NCI-H146 treated with DMSO at 0.1 percent for 48 hours (cell line): ENCODE measurements around the gene GPSM1.
A peak's percentile ranks its signal among the peaks of the same experiment; 100 is the strongest.

ENCODE experiments used
- DNase-seq: peaks from one replicate; lab custom pipeline; 2025; ENCODE audit not compliant: unreplicated experiment; lab: John Stamatoyannopoulos, UW

Gene GPSM1

GRCh38 chr9:136290508-136291000, 36.8 kb upstream of the GPSM1 start:
- no peak for DNase-seq

- no peak for DNase-seq
These were observed 35.9 kb upstream of the GPSM1 start for GRCh38 chr9:136291306-136292025.

GRCh38 chr9:136292026-136292538, 35.3 kb upstream of the GPSM1 start:
- DNase-seq = no peak

GRCh38 chr9:136292591-136293448, 34.5 kb upstream of the GPSM1 start:
- DNase-seq = no peak

DNA sequence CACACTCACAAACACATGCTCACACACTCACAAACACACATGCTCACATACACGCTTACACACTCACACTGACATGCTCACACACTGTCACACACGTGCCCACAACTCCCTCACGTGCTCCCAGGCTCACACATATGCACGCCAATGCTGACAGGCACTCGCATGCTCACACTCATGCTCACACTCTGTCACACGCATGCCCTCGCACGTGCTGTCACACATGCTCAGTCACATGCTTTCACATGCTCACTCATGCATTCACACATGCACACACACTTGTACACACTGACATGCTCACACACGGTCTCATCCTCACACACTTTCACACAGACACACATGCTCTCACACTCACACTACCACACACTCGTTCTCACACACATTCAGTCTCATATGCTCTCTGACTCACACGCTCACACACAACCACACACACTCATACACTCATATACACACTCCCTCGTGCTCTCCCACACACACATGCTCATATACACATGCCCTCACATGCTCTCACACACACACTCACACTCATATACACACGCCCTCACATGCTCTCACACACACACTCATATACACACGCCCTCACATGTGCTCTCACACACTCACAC, 33.8 kb upstream of the GPSM1 start:
- DNase-seq = no peak

DNA sequence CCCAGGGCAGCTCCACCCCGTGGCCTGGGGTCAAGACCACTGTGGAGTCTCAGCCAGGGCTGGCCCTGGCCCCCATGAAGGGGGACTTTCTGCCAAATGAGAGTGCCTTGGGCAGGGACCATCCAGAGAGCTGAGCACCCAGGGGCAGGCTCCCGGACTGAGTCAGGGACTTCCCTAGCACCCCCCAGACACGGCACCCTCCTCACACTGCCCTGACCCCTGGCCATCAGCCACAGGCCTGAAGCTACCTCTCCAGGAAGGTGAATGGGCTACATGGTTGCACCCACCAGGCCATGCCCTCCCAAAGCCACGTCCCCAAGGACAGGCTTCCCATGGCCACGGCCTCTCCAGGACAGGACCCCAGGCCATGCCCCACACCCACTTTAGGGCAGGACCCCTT, 32.9 kb upstream of the GPSM1 start:
- DNase-seq = no peak

DNA sequence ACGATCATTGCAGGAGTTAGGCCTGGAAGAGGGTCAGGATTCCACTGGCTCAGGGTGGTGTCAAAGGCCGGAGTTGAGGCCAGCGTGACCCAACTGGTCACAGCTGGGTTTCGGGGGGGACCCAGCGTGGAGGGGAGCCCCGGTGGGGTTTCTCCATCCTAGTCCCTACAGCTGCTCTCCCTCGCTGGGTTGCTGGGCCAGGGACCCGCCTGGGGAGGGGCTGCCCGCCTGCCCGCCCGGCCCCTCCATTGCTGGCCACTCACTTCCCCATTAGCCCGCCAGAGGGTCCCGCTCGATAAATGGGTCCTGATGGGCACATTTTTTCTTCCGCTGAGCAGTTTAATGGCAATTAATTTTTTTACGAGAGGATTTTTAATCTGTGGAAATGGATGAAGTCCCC, 32.3 kb upstream of the GPSM1 start:
- DNase-seq = no peak

- DNase-seq = no peak
These were observed 31.6 kb upstream of the GPSM1 start for GRCh38 chr9:136295542-136296433.

DNA sequence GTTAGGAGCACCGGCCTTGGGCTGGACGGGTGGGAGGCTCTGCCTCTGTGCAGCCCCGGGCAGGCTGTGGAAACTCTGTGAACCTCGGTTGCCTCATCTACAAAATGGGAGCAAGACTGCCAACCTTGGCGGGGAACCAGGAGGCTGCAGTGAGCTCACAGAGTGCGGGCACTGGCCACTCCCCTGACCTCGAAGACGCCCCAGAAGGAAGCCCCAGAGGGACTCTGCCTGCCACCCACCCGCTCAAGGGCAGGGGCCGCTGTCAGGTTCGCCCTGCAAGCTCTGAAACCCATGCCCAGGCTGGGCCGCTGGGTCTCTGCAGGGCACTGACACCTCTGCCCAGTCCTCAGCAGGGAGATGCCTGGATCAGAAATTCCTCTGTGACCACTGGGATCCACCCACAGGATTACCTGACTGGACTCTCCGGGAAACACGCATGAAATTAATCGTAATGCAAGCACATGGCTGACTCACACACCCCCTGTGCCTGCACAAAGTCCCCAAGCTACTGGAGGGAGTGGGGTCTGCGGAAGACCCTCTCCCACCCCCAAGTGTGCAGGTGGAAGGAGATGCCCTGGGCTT, 30.8 kb upstream of the GPSM1 start:
- no peak for DNase-seq

- DNase-seq = peak; percentile 89
These were observed 30.2 kb upstream of the GPSM1 start for GRCh38 chr9:136297016-136297691.

DNA sequence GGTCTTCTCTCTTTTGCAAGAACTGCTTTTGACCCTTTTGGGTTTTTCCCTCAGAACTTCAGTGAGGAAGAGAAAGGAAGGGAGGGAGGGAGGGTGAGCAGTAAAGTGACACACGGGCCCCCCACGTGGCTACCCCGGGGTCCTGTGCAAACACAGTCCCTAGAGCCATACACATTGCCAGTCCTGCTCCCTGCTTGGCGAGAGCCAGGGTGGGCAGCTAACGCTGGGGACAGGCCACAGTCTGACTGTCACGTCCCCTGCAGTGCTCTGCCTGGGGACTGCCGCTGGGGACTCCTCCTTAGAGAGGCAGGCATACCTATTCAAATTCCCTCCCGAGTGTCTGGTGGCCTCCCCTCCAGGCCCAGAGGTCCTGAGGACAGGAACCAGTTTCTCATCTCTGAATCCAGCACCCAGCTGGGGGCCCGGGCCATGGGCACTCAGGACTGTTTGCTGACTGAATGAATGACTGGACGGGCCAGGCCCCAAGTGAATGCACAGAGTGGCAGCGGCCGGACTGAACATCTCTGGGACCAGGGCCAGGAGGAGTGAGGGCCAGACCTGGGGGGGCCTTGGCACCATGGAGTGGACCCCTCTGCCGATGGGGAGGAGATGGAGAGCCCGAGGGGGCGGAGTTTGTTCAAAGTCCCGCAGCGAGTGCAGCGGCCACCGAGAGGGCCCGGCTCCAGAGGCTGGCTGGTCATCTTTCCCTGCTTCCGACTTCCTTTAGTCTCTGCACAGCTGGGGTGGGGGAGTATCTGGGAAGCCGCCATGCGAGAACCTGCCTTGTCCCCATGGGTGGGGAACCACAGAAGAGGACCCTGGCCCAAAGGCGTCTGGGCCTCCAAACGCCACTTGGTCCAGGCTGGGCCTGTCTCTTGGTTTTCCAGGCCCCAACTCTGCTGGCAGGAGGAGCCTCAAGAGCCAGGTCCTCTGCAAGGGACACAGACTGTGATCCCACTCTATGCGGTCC, 29.3 kb upstream of the GPSM1 start:
- DNase-seq = no peak

DNA sequence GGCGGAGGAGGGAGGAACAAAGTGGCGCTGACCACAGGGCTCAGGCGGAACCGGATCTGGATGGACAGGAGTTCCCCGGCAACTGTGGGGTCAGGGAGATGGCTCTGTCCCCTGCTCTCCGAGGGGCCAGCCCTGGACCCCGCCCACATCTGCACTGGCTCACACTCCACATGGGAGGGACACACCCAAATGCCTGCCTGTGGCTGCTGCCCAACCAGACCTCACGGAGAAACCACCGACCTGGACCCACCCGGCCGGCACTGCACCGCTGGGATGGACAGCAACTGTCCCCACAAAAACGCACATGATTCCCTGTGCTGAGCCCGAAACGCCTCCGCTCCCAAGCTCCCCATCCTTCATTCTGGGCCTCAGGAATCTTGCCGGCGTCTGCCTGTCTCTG, 28.2 kb upstream of the GPSM1 start:
- DNase-seq = no peak

DNA sequence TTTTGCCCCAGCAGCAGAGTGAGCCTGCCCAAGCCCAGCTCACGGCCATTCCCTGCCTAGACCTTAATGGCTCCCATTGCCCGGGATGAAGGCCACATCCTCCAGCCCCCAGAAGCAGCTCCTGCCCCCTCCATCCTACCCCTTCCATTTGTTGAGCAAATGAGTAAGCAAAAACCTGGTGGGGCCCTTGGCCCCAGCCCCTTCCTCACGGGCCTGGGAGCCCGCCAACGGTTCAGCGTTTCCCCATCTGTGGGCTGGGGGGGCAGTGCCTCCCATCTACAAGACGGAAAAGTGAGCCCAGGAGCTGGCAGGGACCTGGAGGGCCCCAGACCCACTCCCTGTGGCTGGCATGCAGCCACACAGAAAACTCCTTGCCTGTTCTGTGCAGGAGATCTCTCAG, 27.8 kb upstream of the GPSM1 start:
- no peak for DNase-seq

- no peak for DNase-seq
These were observed 27.3 kb upstream of the GPSM1 start for GRCh38 chr9:136300016-136300545.

DNA sequence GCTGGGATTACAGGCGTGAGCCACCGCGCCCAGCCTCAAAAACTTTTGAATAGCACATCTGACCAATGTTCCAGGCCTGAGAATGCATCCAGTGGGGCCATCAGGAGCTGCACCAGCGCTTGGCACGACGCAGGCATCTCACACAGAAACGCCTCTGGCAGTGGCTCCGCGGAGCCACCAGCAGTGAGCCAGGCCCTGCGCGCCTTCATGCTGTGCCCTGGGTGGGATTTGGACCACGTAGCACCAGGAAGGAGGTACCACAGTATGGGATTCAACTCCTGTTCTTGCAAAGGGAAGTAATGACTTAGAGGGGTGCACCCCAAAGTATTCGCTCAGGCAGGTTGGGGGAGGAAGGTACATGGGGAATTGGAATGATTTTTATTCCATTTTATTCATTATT, 26.5 kb upstream of the GPSM1 start:
- no peak for DNase-seq

GRCh38 chr9:136302527-136302926, 24.8 kb upstream of the GPSM1 start:
- DNase-seq = no peak

- DNase-seq = no peak
These were observed 24.1 kb upstream of the GPSM1 start for GRCh38 chr9:136303066-136303824.
